Femur (tissue), 1 donor: ENCODE measurements around the gene ENTPD3.
"Not testable (repeated sequence)": the region's sequence is repeated elsewhere in the genome, so short reads cannot be mapped to it uniquely, and the experiment has no call there.

Experiments used
- DNase-seq: peaks from one replicate; pipeline ENCODE4 v3.0.0-alpha.2; 2017

ENTPD3 gene

GRCh38 chr3:40462838-40463237 is 75.9 kb downstream of the ENTPD3 start:
- not testable (repeated sequence) for DNase-seq

GRCh38 chr3:40463579-40463978 is 76.6 kb downstream of the ENTPD3 start:
- DNase-seq: no peak

- no peak for DNase-seq
Measured at GRCh38 chr3:40464339-40465110, 77.5 kb downstream of the ENTPD3 start.

GRCh38 chr3:40465111-40465407 is 78.1 kb downstream of the ENTPD3 start:
- DNase-seq: no peak

- DNase-seq: no peak
Measured at GRCh38 chr3:40465456-40465855, 78.5 kb downstream of the ENTPD3 start.

GRCh38 chr3:40468018-40468417 is 81.0 kb downstream of the ENTPD3 start:
- no peak for DNase-seq

GRCh38 chr3:40470701-40471100 is 83.7 kb downstream of the ENTPD3 start:
- DNase-seq: no peak

GRCh38 chr3:40476478-40477470 is 89.8 kb downstream of the ENTPD3 start, which contains the start of gene ZNF619:
Gene ZNF619, plus strand, starts transcription at chr3:40477122. Its CDS starts 858 bp downstream, at chr3:40477980.
- peak; percentile 81 for DNase-seq

GRCh38 chr3:40477666-40478065 is 90.7 kb downstream of the ENTPD3 start:
- no peak for DNase-seq
